ELR (cell line): ENCODE data around the gene CLSTN1.

Experiments used
- DNase-seq: peaks from one replicate; pipeline ENCODE4 v3.0.0-alpha.2; 2015; ENCODE audit warnings: low read depth

The CLSTN1 gene

GRCh38 chr1:9823943-9824701 lies at the start of gene CLSTN1:
Gene CLSTN1, minus strand, starts transcription at chr1:9823965. Its CDS starts 232 bp downstream, at chr1:9823733.
- peak; percentile 89 for DNase-seq

GRCh38 chr1:9873385-9873784 lies 49.6 kb upstream of the CLSTN1 start:
- DNase-seq = no peak

DNA sequence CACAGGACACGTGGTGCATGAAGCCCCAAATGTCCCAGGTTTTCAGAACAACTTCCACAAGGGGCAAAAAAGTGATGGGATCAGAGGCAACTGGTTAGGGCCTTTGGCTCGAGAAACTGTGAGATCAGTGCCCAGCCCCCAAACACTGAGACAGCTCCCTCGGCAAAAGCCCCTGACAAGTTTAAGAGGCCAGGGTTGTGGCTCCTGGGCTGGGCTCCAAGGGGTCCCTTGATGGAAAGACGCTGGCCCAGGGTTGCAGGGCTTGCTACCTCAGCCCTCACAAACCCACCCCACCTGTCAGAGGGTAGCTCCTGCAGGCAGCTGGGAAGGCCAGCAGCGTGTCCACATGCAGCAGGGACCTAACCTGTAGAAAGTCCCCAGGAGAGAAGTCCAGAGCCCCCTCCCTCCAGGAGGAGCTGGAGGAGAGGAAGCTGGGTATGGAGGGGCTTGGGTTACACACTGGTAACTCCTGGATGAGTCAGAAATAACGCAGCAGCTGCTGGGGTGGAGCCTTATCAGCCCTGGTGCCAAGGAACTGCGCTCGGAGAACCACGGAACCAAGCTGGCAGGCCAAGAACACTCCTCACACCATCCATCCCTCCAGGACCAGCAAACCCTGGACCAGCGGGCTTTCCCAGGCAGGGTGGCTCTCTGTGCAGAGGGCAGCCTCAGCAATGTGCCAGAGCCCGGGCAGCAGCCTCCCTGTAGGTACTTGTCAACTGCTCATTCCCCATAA lies 48.8 kb upstream of the CLSTN1 start:
- peak; percentile 63 for DNase-seq

- no peak for DNase-seq
These were observed 48.1 kb upstream of the CLSTN1 start for GRCh38 chr1:9871707-9872425.

DNA sequence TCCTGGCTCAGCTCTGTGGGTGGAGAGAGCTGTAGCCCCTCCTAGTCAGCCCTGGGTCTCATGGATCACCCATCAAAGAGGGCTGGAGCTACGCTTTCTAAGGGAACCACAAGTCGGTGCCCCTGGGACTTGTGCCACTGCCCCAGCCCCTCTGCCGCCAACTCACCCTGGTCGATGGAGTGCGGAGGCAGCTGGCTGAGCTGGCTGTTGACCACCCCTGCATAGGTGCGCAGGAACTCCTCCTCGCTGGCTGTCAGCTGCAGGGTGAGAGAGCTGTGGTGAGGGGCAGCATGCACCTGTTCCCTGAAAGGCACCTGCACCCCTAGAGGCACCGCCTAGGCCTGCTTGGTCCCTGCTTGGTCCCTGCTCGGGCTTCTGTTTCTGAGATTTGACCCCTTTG lies 47.3 kb upstream of the CLSTN1 start:
- no peak for DNase-seq

- no peak for DNase-seq
These were observed 46.8 kb upstream of the CLSTN1 start for GRCh38 chr1:9870572-9870971.

DNA sequence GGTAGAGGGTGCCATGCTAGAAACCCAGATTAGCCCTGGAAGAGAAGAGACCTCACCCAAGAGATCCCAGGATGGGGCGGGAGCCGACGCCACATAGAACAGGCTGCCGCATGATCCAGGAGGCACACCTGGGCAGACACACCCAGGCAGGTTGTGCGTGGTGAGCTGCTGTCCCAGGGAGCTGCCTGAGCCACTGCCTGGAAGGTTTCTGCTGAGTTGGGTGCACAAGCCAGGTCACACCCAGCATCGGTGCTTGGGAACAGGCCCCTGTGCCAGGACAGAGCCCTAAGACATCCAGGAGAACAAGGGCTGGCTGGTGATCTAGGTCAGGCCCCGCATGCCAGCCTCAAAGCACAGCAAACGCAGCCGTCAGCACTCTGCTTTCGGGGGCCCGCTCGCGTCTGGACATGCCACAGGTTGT lies 46.1 kb upstream of the CLSTN1 start:
- DNase-seq = no peak

- DNase-seq = no peak
These were observed 44.5 kb upstream of the CLSTN1 start for GRCh38 chr1:9868244-9868590.

- peak; percentile 73 for DNase-seq
These were observed 43.9 kb upstream of the CLSTN1 start for GRCh38 chr1:9867408-9868243.

GRCh38 chr1:9866836-9867235 lies 43.1 kb upstream of the CLSTN1 start:
- no peak for DNase-seq

- DNase-seq = peak; percentile 23
These were observed 42.0 kb upstream of the CLSTN1 start for GRCh38 chr1:9865724-9866123.

DNA sequence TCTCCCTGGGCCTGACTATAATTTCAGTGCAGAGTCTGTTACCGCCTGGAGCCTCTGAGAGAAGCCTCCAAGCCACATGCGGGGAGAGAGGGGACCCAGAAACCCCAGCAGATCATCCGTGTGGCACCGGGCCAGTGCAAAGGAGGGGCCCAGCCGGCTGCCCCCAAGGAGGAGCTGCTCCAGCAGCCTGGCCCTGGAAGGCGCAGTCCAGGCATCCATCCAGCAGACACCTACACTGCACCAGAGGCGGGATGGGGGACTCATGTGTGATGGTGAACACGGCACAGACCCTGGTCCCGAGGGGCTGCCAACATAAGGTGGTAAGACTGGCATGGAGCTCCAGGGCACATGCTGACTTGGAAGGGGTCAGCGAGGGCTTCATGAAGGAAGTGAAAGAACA lies 39.6 kb upstream of the CLSTN1 start:
- no peak for DNase-seq

DNA sequence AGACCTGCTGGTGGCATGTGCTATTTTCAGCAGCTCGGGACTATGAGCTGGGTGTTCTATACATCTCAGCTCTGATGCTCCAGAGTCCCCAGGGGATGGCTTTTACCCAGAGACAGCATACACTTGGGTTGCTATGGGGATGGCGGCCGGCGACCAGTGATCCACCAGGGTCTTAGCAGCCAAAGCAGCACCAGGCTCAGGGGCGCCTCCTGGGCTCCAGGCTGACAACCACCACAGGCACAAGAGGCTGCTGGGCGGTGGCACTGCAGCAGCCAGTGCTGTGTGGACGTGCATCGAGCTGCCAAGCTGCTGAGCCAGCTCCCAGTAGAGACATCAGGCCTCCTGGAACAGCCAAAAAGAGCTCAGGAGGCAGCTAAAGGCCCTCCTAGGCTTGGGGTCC lies 37.6 kb upstream of the CLSTN1 start:
- no peak for DNase-seq

- DNase-seq = no peak
These were observed 37.1 kb upstream of the CLSTN1 start for GRCh38 chr1:9860887-9861286.

DNA sequence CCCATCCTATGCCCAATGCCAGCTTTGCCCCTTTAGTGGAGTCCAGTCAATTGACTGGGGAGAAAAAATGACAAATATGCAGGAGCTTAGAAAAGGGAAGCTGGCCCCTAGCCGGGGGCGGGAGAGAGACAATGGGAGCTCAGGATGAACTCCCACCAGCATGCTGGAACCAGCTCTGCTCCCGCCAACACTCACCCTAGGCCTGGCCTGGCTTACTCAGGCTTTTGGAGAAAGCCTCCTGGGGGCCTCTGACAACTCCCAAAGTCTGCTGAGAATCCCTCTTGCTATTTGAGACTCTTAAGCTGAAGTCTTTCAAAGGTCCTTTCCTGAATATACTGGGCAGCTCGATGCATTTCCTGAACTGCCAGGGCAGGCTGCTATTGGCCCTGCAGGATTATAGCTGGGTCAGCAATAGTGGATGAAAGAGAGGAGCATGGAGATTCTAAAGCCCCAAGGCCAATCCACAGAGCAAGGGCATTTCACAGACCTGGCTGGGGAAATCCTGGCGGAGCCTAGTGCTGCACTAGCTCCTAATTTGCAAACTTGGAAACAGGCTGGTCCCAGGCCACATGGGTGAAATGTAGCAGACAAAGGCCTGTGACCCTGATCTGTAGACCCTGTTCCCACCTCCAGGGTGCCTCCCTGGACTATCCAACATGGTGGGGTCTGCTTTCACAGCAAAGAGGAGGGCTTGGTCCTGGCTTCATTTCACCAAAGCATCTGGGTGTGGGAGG lies 35.7 kb upstream of the CLSTN1 start:
- DNase-seq = no peak

DNA sequence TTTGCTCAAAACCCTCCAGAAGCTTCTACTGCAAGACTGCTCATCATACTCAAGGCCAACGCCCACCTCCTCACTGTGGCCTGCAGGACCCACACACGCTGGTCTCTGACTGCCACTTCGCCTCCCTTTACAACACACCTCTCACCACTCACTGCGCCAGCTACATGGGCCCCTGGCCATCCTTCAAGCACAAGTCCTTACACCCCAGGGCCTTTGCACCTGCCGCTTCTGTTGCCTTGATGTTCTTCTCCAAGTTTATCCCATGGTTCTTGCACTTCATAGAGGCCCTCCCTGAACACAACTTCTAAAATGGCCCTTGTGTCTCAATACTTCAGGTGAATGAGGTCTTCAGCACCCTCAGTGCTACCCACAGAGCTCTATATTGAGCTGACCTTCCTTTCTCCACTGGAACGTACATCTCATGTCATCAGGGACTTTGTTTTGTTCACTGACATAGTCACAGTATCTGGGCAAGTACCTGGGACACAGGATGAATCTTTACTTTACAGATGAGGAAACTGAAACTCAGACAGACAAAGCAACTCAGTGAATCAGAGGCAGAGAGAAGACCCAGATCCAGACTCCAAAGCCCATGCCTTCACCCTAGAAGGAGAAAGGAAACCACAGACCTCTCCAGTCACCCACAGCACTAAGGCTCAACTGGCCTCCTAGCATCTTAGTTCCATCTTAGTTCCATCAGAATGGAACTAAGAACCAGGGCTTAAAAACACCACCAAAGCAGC lies 34.7 kb upstream of the CLSTN1 start:
- no peak for DNase-seq

- DNase-seq = no peak
These were observed 31.4 kb upstream of the CLSTN1 start for GRCh38 chr1:9855186-9855585.

- no peak for DNase-seq
These were observed 29.5 kb upstream of the CLSTN1 start for GRCh38 chr1:9853249-9853595.

- DNase-seq = peak; percentile 66
These were observed 28.9 kb upstream of the CLSTN1 start for GRCh38 chr1:9852410-9853248.

GRCh38 chr1:9852004-9852403 lies 28.2 kb upstream of the CLSTN1 start:
- DNase-seq = no peak
